ENCODE results near the gene ENKUR.
"Not testable (repeated sequence)": the region's sequence is repeated elsewhere in the genome, so short reads cannot be mapped to it uniquely, and the experiment has no call there.

Gene ENKUR

GRCh38 chr10:25018703-25019102 is 2.7 kb upstream of the ENKUR start:
- no peak for DNase-seq

GRCh38 chr10:25017661-25018060 is 1.7 kb upstream of the ENKUR start:
- no peak for DNase-seq

GRCh38 chr10:25017154-25017590 is 1.2 kb upstream of the ENKUR start:
- peak in 1 of 4 experiments; percentile 32 for DNase-seq

GRCh38 chr10:25016376-25017153 is 607 bp upstream of the ENKUR start, which contains the start of gene THNSL1:
TSS of gene THNSL1 (plus strand) at chr10:25016612. CDS start at chr10:25023224, 6,612 bp downstream.
- DNase-seq, result peak; percentile 98 to 100 (median 99)

- no peak for DNase-seq
Observed at GRCh38 chr10:25014579-25014978, 1.4 kb downstream of the ENKUR start.

GRCh38 chr10:25011591-25011990 is 4.4 kb downstream of the ENKUR start:
- DNase-seq, result not testable (repeated sequence)

- DNase-seq, result no peak
Observed at GRCh38 chr10:24998044-24998443, 17.9 kb downstream of the ENKUR start.

- DNase-seq, result no peak
Observed at GRCh38 chr10:24995072-24995471, 20.9 kb downstream of the ENKUR start.

- DNase-seq, result peak in 1 of 4 experiments; percentile 10
Observed at GRCh38 chr10:24993237-24993958, 22.6 kb downstream of the ENKUR start.

GRCh38 chr10:24992512-24993133 is 23.3 kb downstream of the ENKUR start:
- no peak for DNase-seq

- DNase-seq, result no peak
Observed at GRCh38 chr10:24991298-24991697, 24.7 kb downstream of the ENKUR start.

GRCh38 chr10:24989867-24990266 is 26.1 kb downstream of the ENKUR start:
- peak in 1 of 4 experiments; percentile 25 for DNase-seq

GRCh38 chr10:24988831-24989640 is 26.9 kb downstream of the ENKUR start:
- peak; percentile 45 to 73 (median 58) for DNase-seq

GRCh38 chr10:24984906-24985305 is 31.1 kb downstream of the ENKUR start:
- DNase-seq, result no peak

- DNase-seq, result no peak
Observed at GRCh38 chr10:24983946-24984345, 32.0 kb downstream of the ENKUR start.

- no peak for DNase-seq
Observed at GRCh38 chr10:24983130-24983529, 32.8 kb downstream of the ENKUR start.

- DNase-seq, result no peak
Observed at GRCh38 chr10:24982319-24983112, 33.4 kb downstream of the ENKUR start.

- no peak for DNase-seq
Observed at GRCh38 chr10:24981161-24981710, 34.7 kb downstream of the ENKUR start.

- DNase-seq, result no peak
Observed at GRCh38 chr10:24979685-24980084, 36.3 kb downstream of the ENKUR start.

GRCh38 chr10:24974976-24975375 is 41.0 kb downstream of the ENKUR start:
- DNase-seq, result no peak

GRCh38 chr10:24973163-24973562 is 42.8 kb downstream of the ENKUR start:
- no peak for DNase-seq
